H1 (cell line): ENCODE data around the gene BCAS3. TPM values are rescaled to one million over a fixed set of nuclear protein-coding genes. Genes with fewer than 3 reads are reported as not detected.

ENCODE experiments used
- CTCF ChIA-PET: fragments of 300-600 bp; sonication (Branson Sonifier 250); formaldehyde crosslinking; loops from one replicate; lab custom pipeline; 2021; ENCODE audit not compliant: partially characterized antibody; lab: Charles Lee
- POLR2A ChIA-PET: fragments of 300-600 bp; sonication (Branson Sonifier 250); formaldehyde crosslinking; loops from one replicate; lab custom pipeline; 2021; ENCODE audit warnings: inconsistent platforms; ENCODE audit not compliant: partially characterized antibody; lab: Charles Lee
- DNase-seq, 2 experiments: peaks; one replicate each; pipeline versions ENCODE4 v3.0.0 to v3.0.0-alpha.2; 2010 to 2022; ENCODE audit warnings: low spot score in 2 of 2, low read depth in 1 of 2, mixed read lengths in 1 of 2
- FAIRE-seq: peaks from 2 replicates; lab custom pipeline; 2011; peaks lifted over from hg19 to GRCh38; lab: Jason Lieb, UNC
- H2AFZ ChIP-seq: 2 replicates; pipeline ENCODE4 v1.8.1; 2012; ENCODE audit warnings: low read length, inconsistent platforms
- H2AK5ac ChIP-seq: 2 replicates; pipeline ENCODE4 v1.6.1; 2013; ENCODE audit warnings: low read depth, low read length
- H2BK120ac ChIP-seq: replicated peaks from 2 replicates; pipeline ENCODE3; 2013; ENCODE audit warnings: low read depth, low read length, inconsistent platforms
- H2BK12ac ChIP-seq: 2 replicates; pipeline ENCODE4 v1.6.1; 2013; ENCODE audit warnings: low read depth, low read length
- H2BK15ac ChIP-seq: 2 replicates; pipeline ENCODE4 v1.6.1; 2013; ENCODE audit warnings: low read length
- H2BK20ac ChIP-seq: 2 replicates; pipeline ENCODE4 v1.6.1; 2013; ENCODE audit warnings: low read length
- H2BK5ac ChIP-seq: 2 replicates; pipeline ENCODE4 v1.6.1; 2013; ENCODE audit warnings: low read depth, low read length
- H3K14ac ChIP-seq: 2 replicates; pipeline ENCODE4 v1.6.1; 2013; ENCODE audit warnings: inconsistent platforms; ENCODE audit not compliant: insufficient read length
- H3K18ac ChIP-seq: 2 replicates; pipeline ENCODE4 v1.6.1; 2013; ENCODE audit warnings: low read length; ENCODE audit errors: extremely low read depth
- H3K23ac ChIP-seq: 2 replicates; pipeline ENCODE4 v1.6.1; 2013; ENCODE audit warnings: inconsistent platforms; ENCODE audit not compliant: insufficient read length
- H3K23me2 ChIP-seq: 2 replicates; pipeline ENCODE4 v1.6.1; 2013; ENCODE audit warnings: low read depth, low read length
- H3K27ac ChIP-seq: 2 replicates; pipeline ENCODE4 v1.6.1; 2011; ENCODE audit warnings: low read depth, low read length, inconsistent platforms
- H3K27me3 ChIP-seq, 4 experiments: replicated peaks in 1 of 4; 1 replicate in 1 of 4; 2 replicates in 3 of 4; pipeline versions ENCODE4 v1.6.1 to v1.8.1; 2011 to 2013; ENCODE audit warnings: low read length in 3 of 4, mild to moderate bottlenecking in 3 of 4, inconsistent platforms in 2 of 4, mixed read lengths in 2 of 4, moderate library complexity in 1 of 4; ENCODE audit not compliant: control insufficient read depth in 3 of 4, insufficient read depth in 3 of 4; ENCODE audit errors: extremely low read depth in 1 of 4
- H3K36me3 ChIP-seq, 4 experiments: 2 replicates each; pipeline versions ENCODE4 v1.6.1 to v1.8.1; 2011 to 2013; ENCODE audit warnings: mild to moderate bottlenecking in 4 of 4, low read length in 3 of 4, moderate library complexity in 2 of 4, control low read depth in 1 of 4, inconsistent platforms in 1 of 4; ENCODE audit not compliant: insufficient read depth in 4 of 4, control insufficient read depth in 2 of 4
- H3K4ac ChIP-seq: replicated peaks from 2 replicates; pipeline ENCODE3; 2013; ENCODE audit warnings: low read length, low read depth, mixed read lengths, inconsistent platforms; ENCODE audit not compliant: insufficient read length
- H3K4me1 ChIP-seq, 4 experiments: replicated peaks in 1 of 4; 1 replicate in 1 of 4; 2 replicates in 3 of 4; pipeline versions ENCODE4 v1.6.1 to v1.8.1; 2011 to 2013; ENCODE audit warnings: low read length in 3 of 4, inconsistent platforms in 2 of 4, mixed read lengths in 1 of 4; ENCODE audit not compliant: insufficient read depth in 4 of 4, control insufficient read depth in 3 of 4
- H3K4me2 ChIP-seq, 2 experiments: 2 replicates each; pipeline versions ENCODE4 v1.6.1 to v1.8.1; 2011 to 2013; ENCODE audit warnings: low read depth in 2 of 2, low read length in 2 of 2, control low read depth in 1 of 2, inconsistent platforms in 1 of 2, mild to moderate bottlenecking in 1 of 2; ENCODE audit not compliant: insufficient read depth in 1 of 2
- H3K4me3 ChIP-seq, 4 experiments: fragments of 200-600, 300-600 bp in 1 of 4; sonication (generic), shearing (Covaris generic), sonication (Bioruptor Twin) in 1 of 4; 2 replicates each; pipeline versions ENCODE4 v1.5.1 to v1.8.1; 2011 to 2016; ENCODE audit warnings: low read length in 4 of 4, low read depth in 3 of 4, control low read depth in 2 of 4, inconsistent platforms in 2 of 4, mild to moderate bottlenecking in 2 of 4, mixed read lengths in 1 of 4, moderate library complexity in 1 of 4; ENCODE audit not compliant: insufficient read depth in 2 of 4; ENCODE audit errors: extremely low read depth in 1 of 4
- H3K56ac ChIP-seq: replicated peaks from 2 replicates; pipeline ENCODE3; 2013; ENCODE audit warnings: low read depth, mild to moderate bottlenecking, mixed read lengths, low read length, inconsistent platforms; ENCODE audit not compliant: insufficient read length
- H3K79me1 ChIP-seq: 2 replicates; pipeline ENCODE4 v1.6.1; 2013; ENCODE audit warnings: low read depth, low read length, control low read depth
- H3K79me2 ChIP-seq, 2 experiments: 2 replicates each; pipeline versions ENCODE4 v1.6.1 to v1.8.1; 2012 to 2013; ENCODE audit warnings: low read length in 2 of 2, mild to moderate bottlenecking in 2 of 2, inconsistent platforms in 1 of 2; ENCODE audit not compliant: insufficient read depth in 2 of 2, control insufficient read depth in 1 of 2
- H3K9ac ChIP-seq, 4 experiments: replicated peaks in 1 of 4; 1 replicate in 1 of 4; 2 replicates in 3 of 4; pipeline versions ENCODE4 v1.6.1 to v1.8.1; 2011 to 2013; ENCODE audit warnings: low read depth in 3 of 4, low read length in 3 of 4, control low read depth in 2 of 4, mild to moderate bottlenecking in 2 of 4, moderate library complexity in 2 of 4, inconsistent platforms in 1 of 4; ENCODE audit errors: extremely low read depth in 1 of 4
- H3K9me3 ChIP-seq, 2 experiments: 2 replicates each; pipeline versions ENCODE4 v1.6.1 to v1.8.1; 2012 to 2013; ENCODE audit warnings: mild to moderate bottlenecking in 2 of 2, moderate library complexity in 2 of 2, control low read depth in 1 of 2, inconsistent platforms in 1 of 2, low read depth in 1 of 2, low read length in 1 of 2, mixed read lengths in 1 of 2; ENCODE audit not compliant: insufficient read depth in 2 of 2
- H4K20me1 ChIP-seq, 2 experiments: replicated peaks in 1 of 2; 2 replicates each; pipeline versions ENCODE3 to v1.8.1; 2011 to 2013; ENCODE audit warnings: inconsistent platforms in 2 of 2, low read length in 2 of 2, mild to moderate bottlenecking in 1 of 2; ENCODE audit not compliant: insufficient read depth in 2 of 2, control insufficient read depth in 1 of 2
- H4K5ac ChIP-seq: 2 replicates; pipeline ENCODE4 v1.6.1; 2013; ENCODE audit warnings: low read length, low read depth, mixed read lengths, inconsistent platforms; ENCODE audit not compliant: insufficient read length
- H4K8ac ChIP-seq: 2 replicates; pipeline ENCODE4 v1.8.0; 2013; ENCODE audit warnings: mild to moderate bottlenecking, moderate library complexity, low read length, inconsistent platforms; ENCODE audit not compliant: insufficient read depth; ENCODE audit errors: extremely low read depth
- H4K91ac ChIP-seq: replicated peaks from 2 replicates; pipeline ENCODE3; 2013; ENCODE audit warnings: low read length, mixed read lengths, inconsistent platforms; ENCODE audit not compliant: insufficient read length
- CTCF ChIP-seq, 3 experiments: IDR thresholded peaks; 1 replicate in 2 of 3; 2 replicates in 1 of 3; pipeline versions ENCODE4 v1.5.1 to v1.6.1; 2011; ENCODE audit warnings: low read length in 3 of 3, mild to moderate bottlenecking in 3 of 3, inconsistent platforms in 2 of 3, low read depth in 1 of 3, moderate library complexity in 1 of 3; ENCODE audit not compliant: insufficient read depth in 1 of 3; ENCODE audit errors: control extremely low read depth in 1 of 3
- EP300 ChIP-seq, 2 experiments: IDR thresholded peaks; 1 replicate in 1 of 2; 2 replicates in 1 of 2; pipeline ENCODE4 v1.6.1; 2011 to 2012; ENCODE audit warnings: low read depth in 2 of 2, low read length in 2 of 2, mild to moderate bottlenecking in 2 of 2, borderline replicate concordance in 1 of 2, inconsistent platforms in 1 of 2, moderate library complexity in 1 of 2
- EZH2 ChIP-seq: fragments of 200-600 bp; sonication (generic); IDR thresholded peaks from 2 replicates; pipeline ENCODE4 v1.7.1; 2012; ENCODE audit warnings: low read depth, mild to moderate bottlenecking, moderate library complexity, low read length, inconsistent platforms; ENCODE audit not compliant: severe bottlenecking
- HDAC2 ChIP-seq, 2 experiments: fragments of 300-600 bp in 1 of 2; sonication (generic) in 1 of 2; IDR thresholded peaks; 2 replicates each; pipeline ENCODE4 v1.6.1; 2011 to 2012; ENCODE audit warnings: low read depth in 2 of 2, low read length in 2 of 2, mild to moderate bottlenecking in 2 of 2, moderate library complexity in 2 of 2, borderline replicate concordance in 1 of 2, inconsistent platforms in 1 of 2
- HDAC6 ChIP-seq: IDR thresholded peaks from one replicate; pipeline ENCODE4 v1.7.1; 2012; ENCODE audit warnings: low read depth, mild to moderate bottlenecking, inconsistent platforms, low read length, moderate library complexity
- KDM4A ChIP-seq: IDR thresholded peaks from one replicate; pipeline ENCODE4 v1.7.1; 2012; ENCODE audit warnings: low read depth, mild to moderate bottlenecking, moderate library complexity, low read length, inconsistent platforms; ENCODE audit not compliant: severe bottlenecking
- RXRA ChIP-seq: IDR thresholded peaks from 2 replicates; pipeline ENCODE4 v1.6.1; 2011; ENCODE audit warnings: low read depth, mild to moderate bottlenecking, low read length, moderate library complexity; ENCODE audit not compliant: insufficient read depth
- SIRT6 ChIP-seq: IDR thresholded peaks from one replicate; pipeline ENCODE4 v1.7.1; 2012; ENCODE audit warnings: low read length, inconsistent platforms
- SIX5 ChIP-seq: IDR thresholded peaks from 2 replicates; pipeline ENCODE4 v1.6.1; 2011; ENCODE audit warnings: mild to moderate bottlenecking, low read depth, low read length
- SUZ12 ChIP-seq: fragments of 200-600 bp; sonication (generic); IDR thresholded peaks from 2 replicates; pipeline ENCODE4 v1.6.1; 2012; ENCODE audit warnings: mild to moderate bottlenecking, inconsistent platforms, low read length, moderate library complexity, mixed read lengths
- TBP ChIP-seq: IDR thresholded peaks from 2 replicates; pipeline ENCODE4 v1.6.1; 2011; ENCODE audit warnings: low read depth, low read length, improper control_type of control experiment
- TEAD4 ChIP-seq: IDR thresholded peaks from 2 replicates; pipeline ENCODE4 v1.6.1; 2012; ENCODE audit warnings: low read depth, low read length, inconsistent platforms, mixed read lengths
- WGBS, 2 experiments: shearing (Covaris generic) in 1 of 2; methylation state at CpG; one replicate each; pipeline versions ENCODE4 v1.1.6 to v1.1.7; 2013 to 2015; ENCODE audit warnings: low lambda C conversion rate in 2 of 2, mixed read lengths in 2 of 2, inconsistent platforms in 1 of 2, low coverage in 1 of 2, missing lambda C conversion rate in 1 of 2; ENCODE audit not compliant: insufficient replicate concordance in 2 of 2, insufficient coverage in 1 of 2, insufficient read length in 1 of 2; ENCODE audit errors: extremely low coverage in 1 of 2, missing lambda C conversion rate in 1 of 2; 5-methylcytosine and 5-hydroxymethylcytosine counted together
- polyA plus RNA-seq, 7 experiments: library from polyadenylated mRNA; depleted of rRNA in 3 of 7; stranded (reverse) in 5 of 7; unstranded in 2 of 7; fragments of >200 nt in 5 of 7; fragments of 200-250 nt in 2 of 7; gene quantifications; 1 replicate in 5 of 7; 2 replicates in 1 of 7; 4 replicates in 1 of 7; pipeline versions ENCODE4 v1.2.1 to v1.2.3, GENCODE V29; 2011 to 2013; ENCODE audit warnings: missing spikeins in 2 of 7, mixed read lengths in 2 of 7
- total RNA-seq: library from RNA; stranded (reverse); fragmentation: NEBNext Ultra II Directional; extraction: Animal tissue kit (Norgen Biotek cat#: 25700); gene quantifications from 2 replicates; pipeline ENCODE4 v1.2.1, GENCODE V29; 2021

The BCAS3 gene
- total and polyA plus RNA-seq, 2 of the 8 experiments (the other 6 are each of a cell fraction or from before 2014, with no cell fraction given) = 9.9 to 13.3 TPM

DNA sequence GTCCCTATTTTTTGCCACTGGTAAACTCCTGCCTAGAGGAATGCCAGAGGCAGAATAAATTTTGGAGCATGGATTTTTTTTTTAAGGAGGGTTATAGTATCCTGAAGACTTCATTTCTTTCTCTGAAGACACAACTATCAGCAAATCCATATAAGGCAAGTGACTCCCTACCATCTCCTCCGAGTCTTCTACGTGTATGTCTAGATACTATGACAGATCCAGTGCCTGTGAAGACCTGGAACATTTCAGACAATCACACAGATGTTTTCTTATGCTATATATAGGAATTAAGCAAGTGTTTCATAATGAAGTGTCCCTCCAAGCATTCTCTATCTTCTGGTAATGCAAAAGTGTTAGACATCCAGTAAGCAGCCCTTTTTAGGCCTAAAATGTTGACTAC, 466.5 kb downstream of the BCAS3 start:
- POLR2A ChIA-PET = no interaction called here
- no peak for FAIRE-seq
- Histone ChIP-seq H3K4me3 (no peak overlapping the region), H3K14ac (no peak overlapping the region), H3K79me2 (no peaks in the 10 kb centered on the region), H2BK120ac (no peak overlapping the region), H3K27ac (no peak overlapping the region), H4K5ac (no peak overlapping the region), H2AFZ (no peak overlapping the region), H3K9ac (no peak overlapping the region), H4K8ac (no peak overlapping the region), H3K36me3 (no peaks in the 10 kb centered on the region), H2AK5ac (no peak overlapping the region), H3K56ac (no peak overlapping the region), H3K79me1 (no peaks in the 10 kb centered on the region), H2BK12ac (no peak overlapping the region), H3K4ac (no peak overlapping the region), H3K4me2 (no peak overlapping the region), H3K9me3 (no peaks in the 10 kb centered on the region), H3K18ac (no peak overlapping the region), H2BK5ac (no peak overlapping the region), H2BK15ac (no peak overlapping the region), H3K23ac (no peak overlapping the region), H3K27me3 (no peaks in the 10 kb centered on the region), H3K4me1 (no peaks in the 10 kb centered on the region), H4K91ac (no peak overlapping the region), H4K20me1 (no peaks in the 10 kb centered on the region), H2BK20ac (no peak overlapping the region), H3K23me2 (no peaks in the 10 kb centered on the region)
- DNase-seq = no peak
- WGBS, 2 experiments = 97% methylated on average over 2 of the region's 2 CpGs; no CpG with 5 or more reads in 1 of the 2 experiments
- CTCF ChIA-PET = no interaction called here
- no peak for TF ChIP-seq CTCF (IDR thresholded peaks at IDR 0.05; ENCODE audit: control extremely low read depth in 1 of 3, insufficient read depth in 1 of 3, low read depth in 1 of 3, low read length in 3 of 3)
- no peak for TF ChIP-seq EP300 (IDR thresholded peaks at IDR 0.05; ENCODE audit: borderline replicate concordance in 1 of 2, low read depth in 2 of 2, low read length in 2 of 2)
- TF ChIP-seq TEAD4 = no peak
- TF ChIP-seq TBP = no peak
- TF ChIP-seq EZH2 = no peak
- no peak for TF ChIP-seq KDM4A
- TF ChIP-seq HDAC2 (IDR thresholded peaks at IDR 0.05; ENCODE audit: borderline replicate concordance in 1 of 2, low read depth in 2 of 2, low read length in 2 of 2) = no peak
- TF ChIP-seq SUZ12 = no peak
- TF ChIP-seq RXRA = no peak
- TF ChIP-seq HDAC6 = no peak
- no peak for TF ChIP-seq SIRT6
- TF ChIP-seq SIX5 = no peak
